22Rv1 (cell line): Measurements from ENCODE around the gene ANKS1B.

ENCODE experiments used
- CTCF ChIP-seq: fragments of 450-650 bp; IDR thresholded peaks from 2 replicates; pipeline ENCODE4 v1.5.1; 2017; ENCODE audit warnings: mild to moderate bottlenecking
- ZFX ChIP-seq: fragments of 450-650 bp; IDR thresholded peaks from 2 replicates; pipeline ENCODE4 v1.6.1; 2017; ENCODE audit warnings: antibody characterized with exemption, borderline replicate concordance

- TF ChIP-seq CTCF: no peak
- TF ChIP-seq ZFX: no peak
Measured at GRCh38 chr12:98896938-98897337, 1087.8 kb downstream of the ANKS1B start.
